WTC11 (cell line): Measurements from ENCODE around the gene STXBP6.

Experiments used
- CDX4 ChIP-seq: fragments of 250-450 bp; sonication (Bioruptor Pico); IDR thresholded peaks from 2 replicates; pipeline ENCODE4 v1.9.0; 2021; ENCODE audit warnings: moderate library complexity, mild to moderate bottlenecking, inconsistent platforms, borderline replicate concordance
- CREB1 ChIP-seq: sonication (generic); formaldehyde crosslinking; IDR thresholded peaks from 2 replicates; pipeline ENCODE4 v1.8.0; 2023; ENCODE audit warnings: mild to moderate bottlenecking, missing genetic modification reagents
- TCF7 ChIP-seq: sonication (generic); formaldehyde crosslinking; IDR thresholded peaks from 2 replicates; pipeline ENCODE4 v1.8.0; 2022; ENCODE audit warnings: mild to moderate bottlenecking, low read depth, missing genetic modification reagents, moderate library complexity
- TP53 ChIP-seq: sonication (generic); formaldehyde crosslinking; IDR thresholded peaks from 2 replicates; pipeline ENCODE4 v1.8.1; 2023; ENCODE audit warnings: mild to moderate bottlenecking, missing genetic modification reagents
- ZNF263 ChIP-seq: sonication (generic); formaldehyde crosslinking; IDR thresholded peaks from 2 replicates; pipeline ENCODE4 v1.8.1; 2022; ENCODE audit warnings: low read depth, mild to moderate bottlenecking, moderate library complexity, missing genetic modification reagents
- ZNF416 ChIP-seq: fragments of 250-450 bp; sonication (Bioruptor Pico); IDR thresholded peaks from 2 replicates; pipeline ENCODE4 v1.9.0; 2021; ENCODE audit warnings: mild to moderate bottlenecking, inconsistent platforms
- TF ChIP-seq, protein P1 (sequence below): fragments of 200-600 bp; IDR thresholded peaks from 2 replicates; pipeline ENCODE4 v1.8.0; 2022; ENCODE audit warnings: antibody characterized with exemption
- TF ChIP-seq, protein P2 (sequence below): sonication (generic); formaldehyde crosslinking; IDR thresholded peaks from 2 replicates; pipeline ENCODE4 v1.8.1; 2022; ENCODE audit warnings: mild to moderate bottlenecking, moderate library complexity, missing genetic modification reagents

DNA sequence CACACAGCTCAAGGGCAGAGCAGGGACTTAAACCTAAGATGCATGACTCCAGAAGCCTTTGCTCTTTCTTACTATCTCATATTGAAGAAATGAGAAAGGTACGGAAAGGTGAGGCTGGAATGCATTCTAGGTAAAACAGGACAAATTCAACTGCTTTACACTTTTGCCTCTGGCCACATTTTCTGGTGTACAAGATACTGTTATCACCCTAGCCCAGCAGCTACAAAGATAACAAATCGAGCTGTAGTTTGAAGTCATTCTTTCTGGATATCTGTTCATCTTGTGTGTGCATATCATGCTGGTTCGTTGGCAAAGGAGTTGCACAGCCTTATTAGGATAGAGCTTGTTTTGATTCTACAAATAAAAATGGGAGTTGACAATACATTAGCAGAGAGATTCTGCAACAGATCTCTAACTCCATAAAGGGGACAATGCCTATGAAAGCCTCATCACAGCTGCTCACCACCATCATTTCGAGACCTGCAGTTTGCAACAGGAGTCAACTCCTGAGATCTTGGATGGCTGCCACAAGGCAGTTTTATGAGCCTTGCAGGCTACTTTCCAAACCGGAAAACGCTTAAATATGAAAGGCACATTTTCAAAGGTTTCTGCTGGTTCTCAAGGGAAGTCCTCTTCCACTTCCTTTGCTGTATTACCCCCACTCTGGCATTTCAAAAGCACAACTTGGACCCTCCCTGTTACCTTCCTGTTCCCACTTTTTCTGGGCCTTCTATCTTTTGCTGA is 64.9 kb downstream of the STXBP6 start:
- no peak for TF ChIP-seq ZNF263 (CRISPR knock-in tag)
- no peak for TF ChIP-seq TP53 (CRISPR knock-in tag)
- TF ChIP-seq, protein P1, sequence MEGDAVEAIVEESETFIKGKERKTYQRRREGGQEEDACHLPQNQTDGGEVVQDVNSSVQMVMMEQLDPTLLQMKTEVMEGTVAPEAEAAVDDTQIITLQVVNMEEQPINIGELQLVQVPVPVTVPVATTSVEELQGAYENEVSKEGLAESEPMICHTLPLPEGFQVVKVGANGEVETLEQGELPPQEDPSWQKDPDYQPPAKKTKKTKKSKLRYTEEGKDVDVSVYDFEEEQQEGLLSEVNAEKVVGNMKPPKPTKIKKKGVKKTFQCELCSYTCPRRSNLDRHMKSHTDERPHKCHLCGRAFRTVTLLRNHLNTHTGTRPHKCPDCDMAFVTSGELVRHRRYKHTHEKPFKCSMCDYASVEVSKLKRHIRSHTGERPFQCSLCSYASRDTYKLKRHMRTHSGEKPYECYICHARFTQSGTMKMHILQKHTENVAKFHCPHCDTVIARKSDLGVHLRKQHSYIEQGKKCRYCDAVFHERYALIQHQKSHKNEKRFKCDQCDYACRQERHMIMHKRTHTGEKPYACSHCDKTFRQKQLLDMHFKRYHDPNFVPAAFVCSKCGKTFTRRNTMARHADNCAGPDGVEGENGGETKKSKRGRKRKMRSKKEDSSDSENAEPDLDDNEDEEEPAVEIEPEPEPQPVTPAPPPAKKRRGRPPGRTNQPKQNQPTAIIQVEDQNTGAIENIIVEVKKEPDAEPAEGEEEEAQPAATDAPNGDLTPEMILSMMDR: no peak
- no peak for TF ChIP-seq ZNF416 (CRISPR knock-in tag)
- no peak for TF ChIP-seq TCF7 (CRISPR knock-in tag)
- TF ChIP-seq, protein P2, sequence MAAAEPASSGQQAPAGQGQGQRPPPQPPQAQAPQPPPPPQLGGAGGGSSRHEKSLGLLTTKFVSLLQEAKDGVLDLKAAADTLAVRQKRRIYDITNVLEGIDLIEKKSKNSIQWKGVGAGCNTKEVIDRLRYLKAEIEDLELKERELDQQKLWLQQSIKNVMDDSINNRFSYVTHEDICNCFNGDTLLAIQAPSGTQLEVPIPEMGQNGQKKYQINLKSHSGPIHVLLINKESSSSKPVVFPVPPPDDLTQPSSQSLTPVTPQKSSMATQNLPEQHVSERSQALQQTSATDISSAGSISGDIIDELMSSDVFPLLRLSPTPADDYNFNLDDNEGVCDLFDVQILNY (CRISPR knock-in tag): no peak
- no peak for TF ChIP-seq CREB1 (CRISPR knock-in tag)
- TF ChIP-seq CDX4 (CRISPR knock-in tag): no peak
